Heart left ventricle (tissue), 16 donors: Measurements from ENCODE around the gene MCUB. TPM values are rescaled to one million over a fixed set of nuclear protein-coding genes. Genes with fewer than 3 reads are reported as not detected.

Experiments
- ATAC-seq, 4 donors: fragments of 200-7000 bp; cut with Tn5 transposase; one replicate each; pipeline ENCODE4 v1.9.1; 2020 to 2022; ENCODE audit warnings: moderate library complexity in 4 of 4, mild to moderate bottlenecking in 3 of 4, moderate number of reproducible peaks in 1 of 4
- DNase-seq, 5 donors: peaks; one replicate each; pipeline ENCODE4 v3.0.0-alpha.2; 2020
- H3K27ac ChIP-seq, 12 donors: fragments of 200-600 bp; sonication (generic) in 4 of 12; one replicate each; pipeline versions ENCODE4 v1.5.0 to v1.8.0; 2016 to 2022; ENCODE audit warnings: mild to moderate bottlenecking in 2 of 12
- H3K27me3 ChIP-seq, 9 donors: fragments of 200-600 bp; sonication (generic) in 2 of 9; one replicate each; pipeline versions ENCODE4 v1.5.1 to v1.8.0; 2016 to 2022; ENCODE audit warnings: mild to moderate bottlenecking in 3 of 9
- H3K36me3 ChIP-seq, 9 donors: fragments of 200-600 bp; sonication (generic) in 2 of 9; one replicate each; pipeline versions ENCODE4 v1.5.0 to v1.8.0; 2018 to 2022; ENCODE audit warnings: mild to moderate bottlenecking in 2 of 9
- H3K4me1 ChIP-seq, 12 donors: fragments of 200-600 bp; sonication (generic) in 4 of 12; one replicate each; pipeline versions ENCODE4 v1.5.0 to v1.8.0; 2016 to 2022; ENCODE audit warnings: mild to moderate bottlenecking in 3 of 12
- H3K4me3 ChIP-seq, 12 donors: fragments of 200-600 bp; sonication (generic) in 4 of 12; one replicate each; pipeline versions ENCODE4 v1.5.0 to v1.8.0; 2017 to 2022; ENCODE audit warnings: mild to moderate bottlenecking in 9 of 12, moderate library complexity in 4 of 12
- H3K9me3 ChIP-seq, 12 donors: fragments of 200-600 bp; sonication (generic) in 4 of 12; one replicate each; pipeline versions ENCODE4 v1.5.0 to v1.8.0; 2016 to 2022; ENCODE audit warnings: mild to moderate bottlenecking in 1 of 12
- CTCF ChIP-seq, 12 donors: fragments of 200-600 bp; sonication (generic) in 4 of 12; IDR thresholded peaks; one replicate each; pipeline versions ENCODE4 v1.5.0 to v1.8.0; 2018 to 2022; ENCODE audit warnings: antibody characterized with exemption in 12 of 12, mild to moderate bottlenecking in 5 of 12
- POLR2A ChIP-seq, 2 donors: fragments of 450-650 bp; IDR thresholded peaks; one replicate each; pipeline ENCODE4 v1.6.1; 2017; ENCODE audit warnings: antibody characterized with exemption in 2 of 2, mild to moderate bottlenecking in 2 of 2, moderate library complexity in 2 of 2
- WGBS, 4 donors: extraction: QIAGEN DNeasy Blood & Tissue Kit in 2 of 4; methylation state at CpG; one replicate each; pipeline versions ENCODE4 v1.1.5 to v1.1.7; 2013 to 2018; 5-methylcytosine and 5-hydroxymethylcytosine counted together
- intact Hi-C, 10 donors: fragments of 100-400 bp; cut with DNase I; formaldehyde crosslinking; loops; one replicate each; pipeline versions ENCODE4 v1.11.1 to v1.14.2; 2022
- polyA plus RNA-seq, 2 donors: library from polyadenylated mRNA; stranded (reverse); fragments of 200-250 nt; gene quantifications; one replicate each; pipeline ENCODE4 v1.2.3, GENCODE V29; 2013
- total RNA-seq, 9 donors: library from RNA; depleted of rRNA in 2 of 9; stranded (reverse); fragments of >200 nt in 2 of 9; fragmentation: NEBNext Ultra II Directional in 3 of 9; extraction: Animal tissue kit (Norgen Biotek cat#: 25700) in 3 of 9; gene quantifications; one replicate each; pipeline versions ENCODE4 v1.1.0 to v1.2.4, GENCODE V29; 2016 to 2023
- donor health status: ischemic (EF 13 %, LVEDD 7.1; RV severe dilation, severe dysfunction).
- donor health status: healthy with polysubstance abuse.
- donor health status: DM: no; HTN: yes; CAD: no.
- donor health status: DM: no; HTN: no; CAD: no.
- donor health status: ischemic (EF 25% LVEDD 6.9; RV normal size, moderate dysfunction).
- donor health status: ischemic (EF 25% LVEDD 5.7; RV mildly dilated, moderate dysfunction).
- donor health status: healthy.
- donor health status: DM: yes; HTN: yes; CAD: no.
- donor health status: ischemic (EF 35%, LVEDD 5.7; RV mildly dilated, moderate dysfunction).
- donor health status: nonischemic (EF 11% LVEDD 7.7; RV severe dilation, severe dysfunction).
- donor health status: DM: yes; HTN: yes; CAD: no.
- donor health status: PGD.
- donor health status: ischemic (EF 29% LVEDD 5.4; RV normal size, mild dysfunction).
- donor health status: nonischemic (EF 23%, LVEDD 6.1; RV moderate dilation, normal function).

Gene MCUB
- total and polyA plus RNA-seq, 11 donors: 1.6 to 15.1 (median 4.3) TPM

- Histone ChIP-seq H3K4me1 (peaks cover 0 to 14% (median 0%) of the 10 kb centered on the region in 12 donors), H3K27ac (no peak overlapping the region), H3K36me3 (peaks cover 0 to 4% (median 0%) of the 10 kb centered on the region in 9 donors), H3K27me3 (no peaks in the 10 kb centered on the region), H3K9me3 (peaks cover 0 to 35% (median 10%) of the 10 kb centered on the region in 12 donors), H3K4me3 (no peak overlapping the region)
- DNase-seq (no peak), ATAC-seq (no peak)
- intact Hi-C loops: no loop called here
- TF ChIP-seq POLR2A (IDR thresholded peaks at IDR 0.05): no peak
- no peak for TF ChIP-seq CTCF (IDR thresholded peaks at IDR 0.05)
- 47 to 88% (median 80%) methylated on average over 1 of the region's 1 CpG for WGBS, 4 donors
Measured at GRCh38 chr4:109608879-109609278, 48.8 kb downstream of the MCUB start.

DNA sequence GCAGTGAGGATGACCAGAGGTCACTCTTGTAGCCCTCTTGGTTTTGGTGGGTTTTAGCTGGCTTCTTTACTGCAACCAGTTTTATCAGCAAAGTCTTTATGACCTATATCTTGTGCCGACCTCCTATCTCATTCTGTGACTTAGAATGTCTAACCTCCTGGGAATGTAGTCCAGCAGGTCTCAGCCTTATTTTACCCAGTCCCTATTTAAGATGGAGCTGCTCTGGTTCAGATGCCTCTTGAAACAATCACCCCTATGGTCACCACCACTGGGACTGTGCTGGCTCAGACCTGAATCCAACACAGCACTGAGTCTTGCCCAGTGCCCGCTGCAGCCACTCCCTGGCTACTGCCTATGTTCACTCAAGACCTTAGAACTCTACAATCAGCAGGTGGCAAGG is 49.4 kb downstream of the MCUB start:
- peaks cover 0 to 35% (median 10%) of the 10 kb centered on the region in 12 donors for H3K9me3 ChIP-seq
- intact Hi-C loops: no loop called here
- no peak for TF ChIP-seq POLR2A (IDR thresholded peaks at IDR 0.05)
- TF ChIP-seq CTCF (IDR thresholded peaks at IDR 0.05): no peak
- ATAC-seq (no peak), DNase-seq (no peak)
- WGBS, 4 donors: 63 to 89% (median 74%) methylated on average over 2 of the region's 2 CpGs
- H3K27ac ChIP-seq: no peak overlapping the region
- no peaks in the 10 kb centered on the region for H3K27me3 ChIP-seq
- no peak overlapping the region for H3K4me3 ChIP-seq
- peaks cover 0 to 14% (median 0%) of the 10 kb centered on the region in 12 donors for H3K4me1 ChIP-seq
- peaks cover 0 to 4% (median 0%) of the 10 kb centered on the region in 9 donors for H3K36me3 ChIP-seq

- TF ChIP-seq POLR2A (IDR thresholded peaks at IDR 0.05) (no peak), CTCF (IDR thresholded peaks at IDR 0.05) (no peak)
- intact Hi-C loops: no loop called here
- Histone ChIP-seq H3K4me3 (no peak overlapping the region), H3K27me3 (no peaks in the 10 kb centered on the region), H3K9me3 (peaks cover 0 to 35% (median 10%) of the 10 kb centered on the region in 12 donors), H3K27ac (no peak overlapping the region), H3K4me1 (peaks cover 0 to 14% (median 0%) of the 10 kb centered on the region in 12 donors), H3K36me3 (peaks cover 0 to 4% (median 0%) of the 10 kb centered on the region in 9 donors)
- WGBS, 4 donors: 98 to 99% (median 98%) methylated on average over 5 of the region's 5 CpGs
- ATAC-seq (no peak), DNase-seq (no peak)
Measured at GRCh38 chr4:109610489-109610888, 50.4 kb downstream of the MCUB start.

GRCh38 chr4:109611045-109611646 is 51.1 kb downstream of the MCUB start:
- no peak for ATAC-seq
- no peak overlapping the region for H3K4me3 ChIP-seq
- H3K27me3 ChIP-seq: no peaks in the 10 kb centered on the region
- intact Hi-C loops: no loop called here
- H3K36me3 ChIP-seq: peaks cover 0 to 4% (median 0%) of the 10 kb centered on the region in 9 donors
- H3K4me1 ChIP-seq: peaks cover 0 to 14% (median 0%) of the 10 kb centered on the region in 12 donors
- peaks cover 0 to 35% (median 10%) of the 10 kb centered on the region in 12 donors for H3K9me3 ChIP-seq
- no peak overlapping the region for H3K27ac ChIP-seq
- TF ChIP-seq POLR2A (IDR thresholded peaks at IDR 0.05) (no peak), CTCF (IDR thresholded peaks at IDR 0.05) (no peak)
- no peak for DNase-seq
